ENCODE measurements around the gene CGREF1.

CGREF1 gene

DNA sequence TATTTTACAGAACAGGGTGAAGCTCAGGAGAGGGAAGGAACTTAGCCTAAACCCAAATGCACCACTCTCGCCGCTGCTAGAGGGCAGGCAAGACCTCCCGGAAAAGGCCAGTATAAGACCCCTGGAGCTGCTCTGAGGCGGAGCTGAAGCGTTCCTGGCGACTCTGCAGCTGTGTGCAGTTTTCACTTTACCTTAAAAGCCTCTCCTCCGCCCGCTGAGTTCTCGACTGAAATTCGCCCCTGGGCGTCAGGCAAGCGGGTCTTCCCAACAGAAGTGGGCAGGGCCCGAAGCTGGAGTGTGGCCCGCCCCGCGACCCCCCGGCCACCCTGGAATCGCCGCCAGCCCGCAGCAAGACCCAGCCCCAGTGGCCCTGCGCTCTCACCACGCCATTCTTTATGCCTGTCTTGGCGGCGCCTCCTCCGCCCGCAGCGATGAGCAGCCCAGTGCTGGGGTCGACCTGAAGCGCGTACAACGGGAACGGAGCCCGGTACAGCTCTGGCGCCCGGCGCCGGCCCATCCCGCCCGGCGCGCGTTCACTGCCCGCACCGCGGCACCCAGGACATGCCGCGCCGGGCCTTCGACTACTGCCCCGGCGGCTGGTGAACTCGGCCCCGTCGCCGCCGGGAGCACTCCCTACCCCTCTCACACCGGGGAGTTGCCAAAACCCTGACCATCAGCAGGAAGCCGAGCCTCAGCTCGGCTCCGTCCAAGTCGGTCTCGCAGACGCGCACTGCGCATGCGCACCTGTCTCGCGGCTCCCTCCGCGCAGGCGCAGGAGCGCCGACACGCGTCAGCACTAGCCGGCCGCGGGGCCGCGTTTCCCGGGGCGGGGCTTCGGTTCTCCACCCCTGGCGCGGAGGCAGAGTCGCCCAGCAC is 15.2 kb upstream of the CGREF1 start, which contains the start of gene PREB:
TSS of gene PREB (minus strand) at position 732 of the 876 bp plus-strand sequence. CDS start at position 517, 215 bp downstream.
- Histone ChIP-seq H3K4me1 (no peaks in the 10 kb centered on the region; the same call in 1 of the 2 replicates), H3K4me3 (ENCODE audit: low read depth, low read length) (peak within 1 kb of the TSS; percentile 95), H3K9me3 (no peaks in the 10 kb centered on the region), H3K36me3 (peaks cover 24% of the 10 kb centered on the region), H3K27me3 (no peaks in the 10 kb centered on the region)
- peak; percentile 48 for TF ChIP-seq CTCF (IDR thresholded peaks at IDR 0.05; ENCODE audit: low read depth, low read length)
- DNase-seq: peak; percentile 99

DNA sequence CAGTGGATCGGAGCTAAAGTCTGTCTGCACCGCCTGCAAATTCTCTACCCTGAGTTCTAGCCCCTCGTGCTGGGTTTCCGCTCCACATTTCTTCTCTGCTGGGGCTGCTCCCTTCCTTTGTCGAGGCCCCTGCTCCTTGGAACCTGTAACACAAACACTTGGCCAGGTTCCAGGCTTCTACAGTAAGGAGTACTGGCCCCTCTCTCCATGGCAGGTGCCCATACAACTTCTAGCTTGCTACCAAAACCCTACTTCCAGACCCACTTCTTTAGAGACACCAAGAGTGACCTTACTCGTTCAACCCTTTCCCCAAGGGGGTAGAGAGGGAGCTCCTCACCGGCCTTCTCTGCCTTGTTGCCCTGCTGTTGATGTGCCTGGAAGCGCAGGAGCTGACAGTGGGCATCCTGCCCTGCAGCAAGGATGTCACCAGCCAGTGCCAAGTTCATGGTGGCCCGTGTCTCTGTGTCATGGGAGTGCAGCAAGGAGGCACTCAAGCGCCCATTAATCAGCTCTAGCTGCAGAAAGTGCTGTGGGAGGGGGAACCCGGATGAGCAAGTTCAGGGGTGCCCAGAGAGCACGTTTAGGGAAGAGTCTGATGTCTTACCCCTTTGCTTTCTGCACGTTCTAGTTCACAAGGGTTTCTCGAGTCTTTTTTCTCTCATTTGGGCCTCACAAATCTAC is 14.4 kb upstream of the CGREF1 start:
- no peak for TF ChIP-seq CTCF (IDR thresholded peaks at IDR 0.05; ENCODE audit: low read depth, low read length)
- Histone ChIP-seq H3K36me3 (peaks cover 24% of the 10 kb centered on the region), H3K27me3 (no peaks in the 10 kb centered on the region), H3K4me1 (no peaks in the 10 kb centered on the region; the same call in 1 of the 2 replicates), H3K9me3 (no peaks in the 10 kb centered on the region), H3K4me3 (ENCODE audit: low read depth, low read length) (peak overlapping the region; percentile 95)
- no peak for DNase-seq

- Histone ChIP-seq H3K36me3 (peaks cover 24% of the 10 kb centered on the region), H3K4me3 (ENCODE audit: low read depth, low read length) (no peak overlapping the region), H3K9me3 (no peaks in the 10 kb centered on the region), H3K4me1 (no peaks in the 10 kb centered on the region; the same call in 1 of the 2 replicates), H3K27me3 (no peaks in the 10 kb centered on the region)
- DNase-seq: no peak
- no peak for TF ChIP-seq CTCF (IDR thresholded peaks at IDR 0.05; ENCODE audit: low read depth, low read length)
Measured at GRCh38 chr2:27131429-27131828, 12.5 kb upstream of the CGREF1 start.

- no peak for DNase-seq
- peaks cover 24% of the 10 kb centered on the region for H3K36me3 ChIP-seq
- no peaks in the 10 kb centered on the region; the same call in 1 of the 2 replicates for H3K4me1 ChIP-seq
- TF ChIP-seq CTCF (IDR thresholded peaks at IDR 0.05; ENCODE audit: low read depth, low read length): no peak
- H3K27me3 ChIP-seq: no peaks in the 10 kb centered on the region
- H3K4me3 ChIP-seq (ENCODE audit: low read depth, low read length): no peak overlapping the region
- no peaks in the 10 kb centered on the region for H3K9me3 ChIP-seq
Measured at GRCh38 chr2:27130396-27130795, 11.5 kb upstream of the CGREF1 start.

- H3K4me1 ChIP-seq: no peaks in the 10 kb centered on the region; the same call in none of the 2 replicates
- no peaks in the 10 kb centered on the region for H3K9me3 ChIP-seq
- H3K4me3 ChIP-seq (ENCODE audit: low read depth, low read length): no peak overlapping the region
- no peak for TF ChIP-seq CTCF (IDR thresholded peaks at IDR 0.05; ENCODE audit: low read depth, low read length)
- peaks cover 24% of the 10 kb centered on the region for H3K36me3 ChIP-seq
- no peak for DNase-seq
- no peaks in the 10 kb centered on the region for H3K27me3 ChIP-seq
Measured at GRCh38 chr2:27128668-27129571, 10.0 kb upstream of the CGREF1 start.
